HCT116 (cell line): ENCODE measurements around the gene ARHGAP21. TPM values are rescaled to one million over a fixed set of nuclear protein-coding genes. Genes with fewer than 3 reads are reported as not detected.

ENCODE experiments used
- ATAC-seq: fragments of 200-7000 bp; cut with Tn5 transposase; 2 replicates; pipeline ENCODE4 v1.9.1; 2020; ENCODE audit warnings: mild to moderate bottlenecking, moderate library complexity
- BruUV-seq: library from RNA; stranded (reverse); fragments of 400-500 nt; replicated peaks from 2 replicates; lab custom pipeline; 2021; lab: Mats Ljungman, UMichigan
- CTCF ChIA-PET: fragments of 300-600 bp; sonication (Branson Sonifier 250); formaldehyde crosslinking; loops from one replicate; lab custom pipeline; 2021; ENCODE audit warnings: antibody characterized with exemption; lab: Charles Lee
- POLR2A ChIA-PET: fragments of 300-600, 350-600 bp; sonication (Branson Sonifier 250); formaldehyde crosslinking; loops from one replicate; lab custom pipeline; 2021; ENCODE audit warnings: antibody characterized with exemption; lab: Charles Lee
- RAD21 ChIA-PET, 2 experiments: fragments of 300-600 bp; sonication (Branson Sonifier 250); formaldehyde crosslinking; loops; one replicate each; lab custom pipeline; 2023; ENCODE audit warnings: low total read pairs in 2 of 2; ENCODE audit not compliant: uncharacterized antibody in 2 of 2, unreplicated experiment in 2 of 2, low non-redundant PET in 1 of 2; lab: Charles Lee
- DNase-seq: peaks from one replicate; pipeline ENCODE4 v3.0.0-alpha.2; 2010; ENCODE audit warnings: low read depth, low spot score
- H2AFZ ChIP-seq: fragments of 200-600 bp; shearing (Covaris generic), sonication (generic); 2 replicates; pipeline ENCODE4 v1.6.1; 2017; ENCODE audit warnings: low read depth, mixed run types, mixed read lengths, antibody characterized with exemption, low read length; ENCODE audit not compliant: poor library complexity, severe bottlenecking
- H3K27ac ChIP-seq: 2 replicates; pipeline ENCODE4 v1.5.1; 2012; ENCODE audit warnings: low read depth, low read length
- H3K27me3 ChIP-seq: fragments of 200-600 bp; sonication (generic); 2 replicates; pipeline ENCODE4 v1.6.1; 2016; ENCODE audit warnings: mixed run types, low read length, mixed read lengths; ENCODE audit not compliant: insufficient read depth
- H3K36me3 ChIP-seq, 2 experiments: fragments of 200-500 bp in 1 of 2; fragments of 200-600 bp in 1 of 2; sonication (Bioruptor generic) in 1 of 2; sonication (generic) in 1 of 2; 2 replicates each; pipeline versions ENCODE4 v1.5.1 to v1.6.1; 2014 to 2016; ENCODE audit warnings: low read length in 2 of 2, inconsistent platforms in 1 of 2, mixed read lengths in 1 of 2, mixed run types in 1 of 2; ENCODE audit not compliant: insufficient read depth in 2 of 2, control insufficient read depth in 1 of 2
- H3K4me1 ChIP-seq, 2 experiments: fragments of 200-600 bp in 1 of 2; sonication (generic) in 1 of 2; 2 replicates each; pipeline versions ENCODE4 v1.5.1 to v1.6.1; 2012 to 2017; ENCODE audit warnings: low read length in 2 of 2, inconsistent platforms in 1 of 2, mild to moderate bottlenecking in 1 of 2, mixed read lengths in 1 of 2, mixed run types in 1 of 2, moderate library complexity in 1 of 2; ENCODE audit not compliant: insufficient read depth in 2 of 2, control insufficient read depth in 1 of 2
- H3K4me2 ChIP-seq: fragments of 200-600 bp; sonication (generic); 2 replicates; pipeline ENCODE4 v1.6.1; 2017; ENCODE audit warnings: mixed run types, low read length, mixed read lengths
- H3K4me3 ChIP-seq, 2 experiments: fragments of 200-600 bp in 1 of 2; sonication (generic) in 1 of 2; replicated peaks in 1 of 2; 2 replicates each; pipeline ENCODE4 v1.5.1; 2011 to 2016; ENCODE audit warnings: low read length in 2 of 2, control low read depth in 1 of 2, low read depth in 1 of 2, mild to moderate bottlenecking in 1 of 2, mixed read lengths in 1 of 2, mixed run types in 1 of 2
- H3K79me2 ChIP-seq: fragments of 200-600 bp; sonication (generic); 2 replicates; pipeline ENCODE4 v1.6.1; 2017; ENCODE audit warnings: mild to moderate bottlenecking, mixed run types, low read length, moderate library complexity, mixed read lengths; ENCODE audit not compliant: insufficient read depth
- H3K9ac ChIP-seq: fragments of 200-600 bp; sonication (generic); 2 replicates; pipeline ENCODE4 v1.6.1; 2016; ENCODE audit warnings: low read length, mixed read lengths
- H3K9me2 ChIP-seq: fragments of 200-600 bp; sonication (generic), shearing (Covaris generic); 2 replicates; pipeline ENCODE4 v1.6.1; 2017; ENCODE audit warnings: mixed run types, mild to moderate bottlenecking, moderate library complexity; ENCODE audit not compliant: insufficient read depth
- H3K9me3 ChIP-seq, 2 experiments: fragments of 200-500 bp in 1 of 2; fragments of 200-600 bp in 1 of 2; sonication (Bioruptor generic) in 1 of 2; sonication (generic) in 1 of 2; 2 replicates each; pipeline ENCODE4 v1.6.1; 2014 to 2017; ENCODE audit warnings: low read length in 2 of 2, mixed read lengths in 2 of 2, inconsistent platforms in 1 of 2, low read depth in 1 of 2, mild to moderate bottlenecking in 1 of 2, mixed run types in 1 of 2, moderate library complexity in 1 of 2; ENCODE audit not compliant: control insufficient read depth in 1 of 2, insufficient read depth in 1 of 2
- H4K20me1 ChIP-seq: fragments of 200-600 bp; sonication (generic), shearing (Covaris generic); 2 replicates; pipeline ENCODE4 v1.6.1; 2017; ENCODE audit warnings: mixed run types, mild to moderate bottlenecking, moderate library complexity; ENCODE audit not compliant: insufficient read depth
- CBX3 ChIP-seq: IDR thresholded peaks from 2 replicates; pipeline ENCODE4 v1.6.1; 2012; ENCODE audit warnings: low read depth
- CTCF ChIP-seq, 3 experiments: fragments of 200-600 bp in 1 of 3; sonication (generic) in 1 of 3; IDR thresholded peaks in 2 of 3; conservative IDR thresholded peaks in 1 of 3; 2 replicates each; pipeline ENCODE4 v1.5.1; 2012 to 2017; ENCODE audit warnings: low read depth in 2 of 3, low read length in 2 of 3, antibody characterized with exemption in 1 of 3, borderline replicate concordance in 1 of 3, control low read depth in 1 of 3, mild to moderate bottlenecking in 1 of 3, mixed read lengths in 1 of 3, mixed run types in 1 of 3, moderate library complexity in 1 of 3; ENCODE audit not compliant: insufficient read depth in 1 of 3
- ELF1 ChIP-seq: IDR thresholded peaks from 2 replicates; pipeline ENCODE4 v1.6.1; 2012; ENCODE audit warnings: low read depth, borderline replicate concordance
- EZH2 ChIP-seq: fragments of 200-600 bp; sonication (generic); IDR thresholded peaks from 2 replicates; pipeline ENCODE4 v1.6.1; 2017; ENCODE audit warnings: antibody characterized with exemption, mixed run types
- POLR2A ChIP-seq: IDR thresholded peaks from 2 replicates; pipeline ENCODE4 v1.7.0; 2011; ENCODE audit warnings: borderline replicate concordance; ENCODE audit not compliant: insufficient read depth, insufficient read length; ENCODE audit errors: extremely low read depth
- POLR2AphosphoS5 ChIP-seq: IDR thresholded peaks from 2 replicates; pipeline ENCODE4 v1.6.1; 2011; ENCODE audit warnings: mild to moderate bottlenecking, low read depth, low read length, moderate library complexity
- SIN3A ChIP-seq: IDR thresholded peaks from 2 replicates; pipeline ENCODE4 v1.6.1; 2012; ENCODE audit warnings: low read depth
- intact Hi-C: fragments of 100-400 bp; cut with micrococcal nuclease; formaldehyde crosslinking; loops from 2 replicates; pipeline ENCODE4 v1.10.0; 2022
- total RNA-seq: library from RNA; stranded (reverse); gene quantifications from one replicate; pipeline ENCODE4 v1.2.1, GENCODE V29; 2021; ENCODE audit not compliant: unreplicated experiment
- TF ChIP-seq, protein P1 (sequence below): IDR thresholded peaks from 2 replicates; pipeline ENCODE4 v1.6.1; 2012
- TF ChIP-seq, protein P2 (sequence below): IDR thresholded peaks from 2 replicates; pipeline ENCODE4 v1.6.1; 2011; ENCODE audit warnings: mild to moderate bottlenecking, low read length, moderate library complexity; ENCODE audit not compliant: insufficient replicate concordance; ENCODE audit errors: extremely low read depth
- TF ChIP-seq, protein P3 (sequence below): IDR thresholded peaks from 2 replicates; pipeline ENCODE4 v1.6.1; 2012; ENCODE audit warnings: low read depth

The ARHGAP21 gene
- total RNA-seq, 1 experiment from 2014 or later: 47.7 TPM

DNA sequence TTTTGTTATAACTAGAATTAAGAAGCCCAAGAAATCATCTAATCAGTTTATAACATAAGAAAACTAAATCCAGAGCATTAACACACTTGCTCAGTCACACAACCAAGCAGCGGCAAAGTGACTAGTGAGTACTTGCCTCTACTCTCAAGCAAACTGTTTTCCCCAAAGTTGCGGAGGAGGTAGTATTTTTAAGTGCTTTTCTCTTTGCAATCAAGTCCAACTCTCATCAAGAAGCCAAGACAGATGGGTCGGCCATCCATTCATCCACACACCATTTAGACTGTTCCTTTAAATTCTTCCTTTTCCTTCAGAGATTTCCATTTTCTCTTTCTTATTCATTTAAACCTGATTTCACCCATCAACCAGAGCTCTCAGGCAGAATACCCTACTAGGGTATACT, 25.4 kb downstream of the ARHGAP21 start:
- Histone ChIP-seq H3K9ac (no peak overlapping the region), H3K9me3 (no peaks in the 10 kb centered on the region), H3K79me2 (peaks cover 52% of the 10 kb centered on the region), H3K4me1 (peaks cover 12 to 13% of the 10 kb centered on the region in 2 experiments), H2AFZ (no peak overlapping the region), H3K36me3 (no peaks in the 10 kb centered on the region), H4K20me1 (no peaks in the 10 kb centered on the region; the same call in 1 of the 2 replicates), H3K4me3 (no peak overlapping the region), H3K4me2 (no peak overlapping the region), H3K9me2 (no peaks in the 10 kb centered on the region), H3K27me3 (no peaks in the 10 kb centered on the region), H3K27ac (no peak overlapping the region)
- ChIA-PET POLR2A (no interaction called here), CTCF (no interaction called here), RAD21 (no interaction called here)
- BruUV-seq: no TSS peak
- intact Hi-C loops: no loop called here
- TF ChIP-seq CTCF (IDR thresholded peaks at IDR 0.05 in 2 of 3, conservative IDR thresholded peaks at IDR 0.05 in 1 of 3; ENCODE audit: borderline replicate concordance in 1 of 3, insufficient read depth in 1 of 3, low read depth in 2 of 3, low read length in 2 of 3) (no peak), EZH2 (no peak), POLR2AphosphoS5 (no peak), CBX3 (no peak), SIN3A (no peak), ELF1 (no peak), POLR2A (no peak)
- TF ChIP-seq, protein P1, sequence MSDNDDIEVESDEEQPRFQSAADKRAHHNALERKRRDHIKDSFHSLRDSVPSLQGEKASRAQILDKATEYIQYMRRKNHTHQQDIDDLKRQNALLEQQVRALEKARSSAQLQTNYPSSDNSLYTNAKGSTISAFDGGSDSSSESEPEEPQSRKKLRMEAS: no peak
- TF ChIP-seq, protein P2, sequence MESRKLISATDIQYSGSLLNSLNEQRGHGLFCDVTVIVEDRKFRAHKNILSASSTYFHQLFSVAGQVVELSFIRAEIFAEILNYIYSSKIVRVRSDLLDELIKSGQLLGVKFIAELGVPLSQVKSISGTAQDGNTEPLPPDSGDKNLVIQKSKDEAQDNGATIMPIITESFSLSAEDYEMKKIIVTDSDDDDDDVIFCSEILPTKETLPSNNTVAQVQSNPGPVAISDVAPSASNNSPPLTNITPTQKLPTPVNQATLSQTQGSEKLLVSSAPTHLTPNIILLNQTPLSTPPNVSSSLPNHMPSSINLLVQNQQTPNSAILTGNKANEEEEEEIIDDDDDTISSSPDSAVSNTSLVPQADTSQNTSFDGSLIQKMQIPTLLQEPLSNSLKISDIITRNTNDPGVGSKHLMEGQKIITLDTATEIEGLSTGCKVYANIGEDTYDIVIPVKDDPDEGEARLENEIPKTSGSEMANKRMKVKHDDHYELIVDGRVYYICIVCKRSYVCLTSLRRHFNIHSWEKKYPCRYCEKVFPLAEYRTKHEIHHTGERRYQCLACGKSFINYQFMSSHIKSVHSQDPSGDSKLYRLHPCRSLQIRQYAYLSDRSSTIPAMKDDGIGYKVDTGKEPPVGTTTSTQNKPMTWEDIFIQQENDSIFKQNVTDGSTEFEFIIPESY: no peak
- TF ChIP-seq, protein P3, sequence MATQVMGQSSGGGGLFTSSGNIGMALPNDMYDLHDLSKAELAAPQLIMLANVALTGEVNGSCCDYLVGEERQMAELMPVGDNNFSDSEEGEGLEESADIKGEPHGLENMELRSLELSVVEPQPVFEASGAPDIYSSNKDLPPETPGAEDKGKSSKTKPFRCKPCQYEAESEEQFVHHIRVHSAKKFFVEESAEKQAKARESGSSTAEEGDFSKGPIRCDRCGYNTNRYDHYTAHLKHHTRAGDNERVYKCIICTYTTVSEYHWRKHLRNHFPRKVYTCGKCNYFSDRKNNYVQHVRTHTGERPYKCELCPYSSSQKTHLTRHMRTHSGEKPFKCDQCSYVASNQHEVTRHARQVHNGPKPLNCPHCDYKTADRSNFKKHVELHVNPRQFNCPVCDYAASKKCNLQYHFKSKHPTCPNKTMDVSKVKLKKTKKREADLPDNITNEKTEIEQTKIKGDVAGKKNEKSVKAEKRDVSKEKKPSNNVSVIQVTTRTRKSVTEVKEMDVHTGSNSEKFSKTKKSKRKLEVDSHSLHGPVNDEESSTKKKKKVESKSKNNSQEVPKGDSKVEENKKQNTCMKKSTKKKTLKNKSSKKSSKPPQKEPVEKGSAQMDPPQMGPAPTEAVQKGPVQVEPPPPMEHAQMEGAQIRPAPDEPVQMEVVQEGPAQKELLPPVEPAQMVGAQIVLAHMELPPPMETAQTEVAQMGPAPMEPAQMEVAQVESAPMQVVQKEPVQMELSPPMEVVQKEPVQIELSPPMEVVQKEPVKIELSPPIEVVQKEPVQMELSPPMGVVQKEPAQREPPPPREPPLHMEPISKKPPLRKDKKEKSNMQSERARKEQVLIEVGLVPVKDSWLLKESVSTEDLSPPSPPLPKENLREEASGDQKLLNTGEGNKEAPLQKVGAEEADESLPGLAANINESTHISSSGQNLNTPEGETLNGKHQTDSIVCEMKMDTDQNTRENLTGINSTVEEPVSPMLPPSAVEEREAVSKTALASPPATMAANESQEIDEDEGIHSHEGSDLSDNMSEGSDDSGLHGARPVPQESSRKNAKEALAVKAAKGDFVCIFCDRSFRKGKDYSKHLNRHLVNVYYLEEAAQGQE: no peak
- DNase-seq (no peak), ATAC-seq (no peak)
